Limb (tissue), 2 donors: ENCODE results near the gene HEPHL1.

Source experiments
- DNase-seq, 2 donors: peaks; one replicate each; pipeline ENCODE4 v3.0.0-alpha.2; 2016; ENCODE audit errors: extremely low spot score in 2 of 2

Gene HEPHL1

GRCh38 chr11:94130298-94131046 is 109.3 kb downstream of the HEPHL1 start:
- no peak for DNase-seq

- no peak for DNase-seq
Measured at GRCh38 chr11:94131047-94131717, 110.0 kb downstream of the HEPHL1 start.

- DNase-seq, result no peak
Measured at GRCh38 chr11:94131718-94132115, 110.6 kb downstream of the HEPHL1 start.

GRCh38 chr11:94132152-94132558 is 111.0 kb downstream of the HEPHL1 start:
- DNase-seq, result no peak

- DNase-seq, result no peak
Measured at GRCh38 chr11:94132823-94133408, 111.8 kb downstream of the HEPHL1 start.

GRCh38 chr11:94133752-94134151 is 112.6 kb downstream of the HEPHL1 start:
- no peak for DNase-seq

GRCh38 chr11:94134651-94135512 is 113.7 kb downstream of the HEPHL1 start:
- no peak for DNase-seq

- DNase-seq, result no peak
Measured at GRCh38 chr11:94139416-94139815, 118.3 kb downstream of the HEPHL1 start.

- no peak for DNase-seq
Measured at GRCh38 chr11:94140154-94140655, 119.1 kb downstream of the HEPHL1 start.

GRCh38 chr11:94141511-94142307 is 120.6 kb downstream of the HEPHL1 start:
- DNase-seq, result no peak

GRCh38 chr11:94142308-94143281 is 121.4 kb downstream of the HEPHL1 start:
- no peak for DNase-seq

- DNase-seq, result no peak
Measured at GRCh38 chr11:94144216-94144615, 123.1 kb downstream of the HEPHL1 start.

- no peak for DNase-seq
Measured at GRCh38 chr11:94144664-94145063, 123.5 kb downstream of the HEPHL1 start.

- no peak for DNase-seq
Measured at GRCh38 chr11:94145431-94145830, 124.3 kb downstream of the HEPHL1 start.

GRCh38 chr11:94145916-94146315 is 124.8 kb downstream of the HEPHL1 start:
- no peak for DNase-seq

- DNase-seq, result no peak
Measured at GRCh38 chr11:94147433-94147845, 126.3 kb downstream of the HEPHL1 start.

GRCh38 chr11:94148189-94148588 is 127.0 kb downstream of the HEPHL1 start:
- DNase-seq, result no peak

- DNase-seq, result peak in 1 of 2 donors; percentile 77
Measured at GRCh38 chr11:94149431-94150017, 128.4 kb downstream of the HEPHL1 start.

- no peak for DNase-seq
Measured at GRCh38 chr11:94150056-94150455, 128.9 kb downstream of the HEPHL1 start.
